Nephron progenitor cell (in vitro differentiated cells): ENCODE results near the gene IGDCC3.

ENCODE experiments used
- DNase-seq: peaks from one replicate; pipeline ENCODE4 v3.0.0; 2021
- H3K27ac Mint-ChIP-seq: 2 replicates; pipeline ENCODE4 v1.8.0; 2021; ENCODE audit warnings: mild to moderate bottlenecking, moderate library complexity, mixed read lengths
- H3K27me3 Mint-ChIP-seq: 2 replicates; pipeline ENCODE4 v1.8.0; 2021; ENCODE audit warnings: mild to moderate bottlenecking, low read depth, mixed read lengths; ENCODE audit not compliant: poor library complexity
- H3K36me3 Mint-ChIP-seq: 2 replicates; pipeline ENCODE4 v1.8.0; 2021; ENCODE audit warnings: low read depth, mixed read lengths
- H3K4me1 Mint-ChIP-seq: 2 replicates; pipeline ENCODE4 v1.8.0; 2021; ENCODE audit warnings: mixed read lengths
- H3K4me3 Mint-ChIP-seq: 2 replicates; pipeline ENCODE4 v1.8.0; 2021; ENCODE audit warnings: mild to moderate bottlenecking, moderate library complexity, mixed read lengths
- H3K9me3 Mint-ChIP-seq: 2 replicates; pipeline ENCODE4 v1.8.0; 2021; ENCODE audit warnings: mild to moderate bottlenecking, moderate library complexity, mixed read lengths
- CTCF ChIP-seq: fragments of 200-600 bp; sonication (generic); IDR thresholded peaks from 2 replicates; pipeline ENCODE4 v1.5.0; 2021; ENCODE audit warnings: antibody characterized with exemption

Gene IGDCC3

GRCh38 chr15:65374334-65374733 is 3.5 kb downstream of the IGDCC3 start:
- H3K27ac Mint-ChIP-seq = peak overlapping the region; percentile 88
- peaks cover 73% of the 10 kb centered on the region for H3K4me1 Mint-ChIP-seq
- H3K36me3 Mint-ChIP-seq = peaks cover 33% of the 10 kb centered on the region

GRCh38 chr15:65373163-65373651 is 4.6 kb downstream of the IGDCC3 start:
- Mint-ChIP-seq H3K4me1 (peaks cover 77% of the 10 kb centered on the region), H3K27ac (no peak overlapping the region), H3K9me3 (no peaks in the 10 kb centered on the region), H3K36me3 (peaks cover 37% of the 10 kb centered on the region), H3K4me3 (peak overlapping the region; percentile 70), H3K27me3 (peaks cover 5% of the 10 kb centered on the region)
- DNase-seq = no peak
- TF ChIP-seq CTCF = no peak

More at GRCh38 chr15:65374334-65374733, 3.5 kb downstream of the IGDCC3 start:
- no peak for DNase-seq
- Mint-ChIP-seq H3K4me3 (peak overlapping the region; percentile 68), H3K27me3 (peaks cover 3% of the 10 kb centered on the region), H3K9me3 (no peaks in the 10 kb centered on the region)
- TF ChIP-seq CTCF = no peak

- no peak for TF ChIP-seq CTCF
- Mint-ChIP-seq H3K4me3 (peak overlapping the region; percentile 45), H3K4me1 (peaks cover 81% of the 10 kb centered on the region), H3K36me3 (peaks cover 40% of the 10 kb centered on the region), H3K27me3 (peaks cover 5% of the 10 kb centered on the region), H3K27ac (peak overlapping the region; percentile 54), H3K9me3 (no peaks in the 10 kb centered on the region)
- DNase-seq = no peak
Observed at GRCh38 chr15:65372787-65373067, 5.1 kb downstream of the IGDCC3 start.

DNA sequence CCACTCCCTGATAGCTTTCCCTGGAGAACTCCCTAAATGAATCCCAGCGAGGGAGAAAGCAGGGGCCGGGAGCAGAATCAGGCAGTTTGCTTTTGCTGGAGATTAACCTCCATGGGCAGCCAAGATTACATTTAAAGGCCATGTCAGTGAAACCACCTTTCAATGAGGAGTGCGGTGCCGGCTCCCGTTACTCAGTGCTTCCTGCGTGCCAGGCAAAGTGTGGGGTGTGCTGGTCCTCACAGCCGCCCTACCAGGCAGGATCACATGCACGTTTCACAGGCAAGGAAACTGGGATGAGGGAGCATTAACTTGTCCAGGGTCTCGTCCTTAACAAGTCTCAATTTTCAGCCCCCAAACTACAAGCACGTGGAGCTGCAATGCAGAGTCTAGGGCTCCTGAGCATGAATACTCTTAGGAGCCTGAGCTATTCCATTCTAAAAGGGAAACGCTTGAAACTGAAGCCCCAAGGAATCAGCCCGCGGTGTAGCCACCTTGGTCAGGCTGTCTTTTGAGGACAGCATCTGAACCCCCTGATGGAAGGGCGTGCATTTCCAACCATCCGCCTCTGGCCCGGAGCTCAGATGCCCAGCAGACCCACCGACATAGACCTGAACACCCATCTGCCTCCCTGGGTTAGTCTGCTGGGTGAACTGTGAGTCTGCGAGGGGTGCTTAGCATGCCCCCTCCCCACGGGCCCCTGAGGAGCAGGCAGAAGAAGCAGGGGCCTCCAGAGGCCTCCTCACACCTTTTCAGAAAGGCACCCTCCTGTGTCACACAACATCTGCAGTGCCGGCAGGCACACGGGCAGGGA is 5.6 kb downstream of the IGDCC3 start:
- TF ChIP-seq CTCF = no peak
- H3K9me3 Mint-ChIP-seq = no peaks in the 10 kb centered on the region
- peaks cover 5% of the 10 kb centered on the region for H3K27me3 Mint-ChIP-seq
- no peak for DNase-seq
- H3K4me3 Mint-ChIP-seq = peak overlapping the region; percentile 45
- peak overlapping the region; percentile 54 for H3K27ac Mint-ChIP-seq
- peaks cover 43% of the 10 kb centered on the region for H3K36me3 Mint-ChIP-seq
- peaks cover 84% of the 10 kb centered on the region for H3K4me1 Mint-ChIP-seq

GRCh38 chr15:65370885-65371284 is 6.9 kb downstream of the IGDCC3 start:
- Mint-ChIP-seq H3K4me3 (no peak overlapping the region), H3K27me3 (peaks cover 7% of the 10 kb centered on the region), H3K4me1 (peaks cover 83% of the 10 kb centered on the region), H3K36me3 (peaks cover 48% of the 10 kb centered on the region), H3K27ac (no peak overlapping the region), H3K9me3 (no peaks in the 10 kb centered on the region)
- no peak for TF ChIP-seq CTCF
- no peak for DNase-seq

DNA sequence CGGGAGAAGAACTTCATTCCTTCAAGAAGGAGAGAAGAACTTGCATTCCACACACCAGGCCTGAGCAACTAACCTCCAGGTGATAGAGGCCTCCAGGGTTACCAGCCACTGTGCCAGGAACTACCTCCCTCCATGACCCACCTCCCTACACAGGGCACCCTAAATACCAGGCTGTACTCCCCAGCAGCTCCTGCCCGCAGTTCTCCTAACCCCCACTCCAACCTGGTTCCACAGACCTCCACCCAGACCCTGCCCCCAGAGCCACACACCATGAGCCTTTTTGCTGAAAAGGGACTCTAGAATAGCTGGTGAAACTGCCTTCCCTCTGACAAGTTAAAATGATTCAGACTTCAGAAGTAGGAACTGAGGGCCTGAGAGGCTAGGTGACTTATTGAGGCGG is 8.2 kb downstream of the IGDCC3 start:
- H3K9me3 Mint-ChIP-seq = no peaks in the 10 kb centered on the region
- H3K4me3 Mint-ChIP-seq = peak overlapping the region; percentile 70
- H3K27ac Mint-ChIP-seq = peak overlapping the region; percentile 97
- peaks cover 83% of the 10 kb centered on the region for H3K4me1 Mint-ChIP-seq
- H3K27me3 Mint-ChIP-seq = peaks cover 10% of the 10 kb centered on the region
- H3K36me3 Mint-ChIP-seq = peaks cover 44% of the 10 kb centered on the region
- no peak for DNase-seq
- no peak for TF ChIP-seq CTCF
